Osteoblast (primary cell): ENCODE measurements around the gene AGBL4. TPM values are rescaled to one million over a fixed set of nuclear protein-coding genes. Genes with fewer than 3 reads are reported as not detected.

Experiments used
- DNase-seq: peaks from one replicate; pipeline ENCODE4 v3.0.0; 2011; ENCODE audit warnings: low spot score, mixed read lengths; ENCODE audit not compliant: insufficient read length; ENCODE audit errors: missing footprints
- H2AFZ ChIP-seq: 2 replicates; pipeline ENCODE4 v1.6.0; 2011; ENCODE audit warnings: mild to moderate bottlenecking, low read length
- H3K27ac ChIP-seq: 2 replicates; pipeline ENCODE4 v1.5.1; 2011; ENCODE audit warnings: mild to moderate bottlenecking, low read depth, low read length, moderate library complexity
- H3K27me3 ChIP-seq: 2 replicates; pipeline ENCODE4 v1.6.0; 2012; ENCODE audit warnings: mild to moderate bottlenecking, control low read depth, inconsistent platforms, low read length, moderate library complexity; ENCODE audit not compliant: insufficient read depth
- H3K36me3 ChIP-seq: 2 replicates; pipeline ENCODE4 v1.5.1; 2011; ENCODE audit warnings: mild to moderate bottlenecking, low read length, control low read depth, moderate library complexity; ENCODE audit not compliant: insufficient read depth
- H3K4me1 ChIP-seq: 2 replicates; pipeline ENCODE4 v1.5.1; 2011; ENCODE audit warnings: mild to moderate bottlenecking, low read length, control low read depth, moderate library complexity; ENCODE audit not compliant: insufficient read depth
- H3K4me2 ChIP-seq: 2 replicates; pipeline ENCODE4 v1.6.0; 2011; ENCODE audit warnings: mild to moderate bottlenecking, low read length; ENCODE audit not compliant: insufficient read depth
- H3K4me3 ChIP-seq: fragments of 200-600 bp; sonication (generic); 3 replicates; pipeline ENCODE4 v1.5.1; 2012; ENCODE audit warnings: mild to moderate bottlenecking, low read length, inconsistent platforms; ENCODE audit not compliant: insufficient read depth
- H3K79me2 ChIP-seq: 2 replicates; pipeline ENCODE4 v1.6.0; 2012; ENCODE audit warnings: mild to moderate bottlenecking, low read length, control low read depth, inconsistent platforms; ENCODE audit not compliant: insufficient read depth
- H3K9me3 ChIP-seq: 2 replicates; pipeline ENCODE4 v1.5.1; 2011; ENCODE audit warnings: low read depth, low read length, control low read depth
- H4K20me1 ChIP-seq: 2 replicates; pipeline ENCODE4 v1.6.0; 2012; ENCODE audit warnings: mild to moderate bottlenecking, low read length, control low read depth; ENCODE audit not compliant: insufficient read depth
- total RNA-seq: library from RNA; depleted of rRNA; stranded (reverse); fragments of >200 nt; gene quantifications from 2 replicates; pipeline ENCODE4 v1.2.3, GENCODE V29; 2012
- TF ChIP-seq, protein P1 (sequence below): IDR thresholded peaks from 2 replicates; pipeline ENCODE4 v1.5.1; 2011; ENCODE audit warnings: mild to moderate bottlenecking, low read depth, low read length, moderate library complexity; ENCODE audit errors: extremely low read depth

Gene AGBL4
- total RNA-seq, 1 donor: not detected

- TF ChIP-seq, protein P1, sequence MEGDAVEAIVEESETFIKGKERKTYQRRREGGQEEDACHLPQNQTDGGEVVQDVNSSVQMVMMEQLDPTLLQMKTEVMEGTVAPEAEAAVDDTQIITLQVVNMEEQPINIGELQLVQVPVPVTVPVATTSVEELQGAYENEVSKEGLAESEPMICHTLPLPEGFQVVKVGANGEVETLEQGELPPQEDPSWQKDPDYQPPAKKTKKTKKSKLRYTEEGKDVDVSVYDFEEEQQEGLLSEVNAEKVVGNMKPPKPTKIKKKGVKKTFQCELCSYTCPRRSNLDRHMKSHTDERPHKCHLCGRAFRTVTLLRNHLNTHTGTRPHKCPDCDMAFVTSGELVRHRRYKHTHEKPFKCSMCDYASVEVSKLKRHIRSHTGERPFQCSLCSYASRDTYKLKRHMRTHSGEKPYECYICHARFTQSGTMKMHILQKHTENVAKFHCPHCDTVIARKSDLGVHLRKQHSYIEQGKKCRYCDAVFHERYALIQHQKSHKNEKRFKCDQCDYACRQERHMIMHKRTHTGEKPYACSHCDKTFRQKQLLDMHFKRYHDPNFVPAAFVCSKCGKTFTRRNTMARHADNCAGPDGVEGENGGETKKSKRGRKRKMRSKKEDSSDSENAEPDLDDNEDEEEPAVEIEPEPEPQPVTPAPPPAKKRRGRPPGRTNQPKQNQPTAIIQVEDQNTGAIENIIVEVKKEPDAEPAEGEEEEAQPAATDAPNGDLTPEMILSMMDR: no peak
- no peaks in the 10 kb centered on the region for H3K79me2 ChIP-seq
- H3K27me3 ChIP-seq: no peaks in the 10 kb centered on the region
- H3K27ac ChIP-seq: no peak overlapping the region
- no peak overlapping the region for H3K4me3 ChIP-seq
- H3K4me1 ChIP-seq: no peaks in the 10 kb centered on the region
- DNase-seq: no peak
- no peak overlapping the region for H2AFZ ChIP-seq
- no peaks in the 10 kb centered on the region for H3K36me3 ChIP-seq
- H3K9me3 ChIP-seq: no peaks in the 10 kb centered on the region
- no peak overlapping the region for H3K4me2 ChIP-seq
- no peaks in the 10 kb centered on the region for H4K20me1 ChIP-seq
Observed at GRCh38 chr1:49163031-49163430, 860.7 kb downstream of the AGBL4 start.

DNA sequence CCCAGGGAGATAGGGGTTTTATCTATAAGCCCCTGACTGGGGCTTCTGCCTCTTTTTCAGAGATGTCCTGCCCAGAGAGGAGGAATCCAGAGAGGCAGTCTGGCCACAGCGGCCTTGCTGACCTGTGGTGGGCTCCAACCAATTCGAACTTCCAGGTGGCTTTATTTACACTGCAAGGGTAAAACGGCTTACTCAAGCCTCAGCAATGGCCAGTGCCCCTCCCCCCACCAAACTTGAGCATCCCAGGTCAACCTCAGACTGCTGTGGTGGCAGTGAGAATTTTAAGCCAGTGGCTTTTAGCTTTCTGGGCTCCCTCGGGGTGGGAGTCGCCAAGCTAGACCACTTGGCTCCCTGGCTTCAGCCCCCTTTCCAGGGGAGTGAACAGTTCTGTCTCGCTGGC lies 863.1 kb downstream of the AGBL4 start:
- Histone ChIP-seq H3K36me3 (no peaks in the 10 kb centered on the region), H3K27ac (no peak overlapping the region), H3K27me3 (no peaks in the 10 kb centered on the region), H2AFZ (no peak overlapping the region), H4K20me1 (no peaks in the 10 kb centered on the region), H3K79me2 (no peaks in the 10 kb centered on the region), H3K4me1 (no peaks in the 10 kb centered on the region), H3K4me2 (no peak overlapping the region), H3K4me3 (no peak overlapping the region), H3K9me3 (no peaks in the 10 kb centered on the region)
- TF ChIP-seq, protein P1: no peak
- no peak for DNase-seq

DNA sequence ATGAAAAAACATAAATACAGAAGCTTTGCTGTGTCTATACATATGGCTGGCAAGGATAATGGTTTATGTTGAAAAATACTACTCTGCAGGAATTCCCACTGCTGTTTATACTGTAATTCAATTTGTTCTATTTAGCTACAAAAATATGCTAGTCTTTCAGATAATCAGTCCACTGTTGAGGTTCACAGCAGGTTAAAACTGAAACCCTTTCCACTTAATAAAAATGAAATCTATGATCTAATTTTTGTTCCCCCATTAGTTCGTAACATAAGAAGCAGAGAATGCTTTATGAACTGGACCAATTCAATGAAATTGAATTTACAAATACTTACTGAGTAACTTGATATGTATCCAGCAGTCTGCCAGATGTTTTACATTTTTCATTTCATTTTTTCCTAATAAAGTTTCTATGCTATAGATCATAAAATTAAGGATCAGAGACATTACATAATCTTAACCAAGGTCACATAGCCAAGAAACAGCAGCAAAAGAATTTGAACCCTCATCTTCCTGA lies 887.0 kb downstream of the AGBL4 start:
- Histone ChIP-seq H3K4me2 (no peak overlapping the region), H3K27ac (no peak overlapping the region)
- TF ChIP-seq, protein P1: no peak

DNA sequence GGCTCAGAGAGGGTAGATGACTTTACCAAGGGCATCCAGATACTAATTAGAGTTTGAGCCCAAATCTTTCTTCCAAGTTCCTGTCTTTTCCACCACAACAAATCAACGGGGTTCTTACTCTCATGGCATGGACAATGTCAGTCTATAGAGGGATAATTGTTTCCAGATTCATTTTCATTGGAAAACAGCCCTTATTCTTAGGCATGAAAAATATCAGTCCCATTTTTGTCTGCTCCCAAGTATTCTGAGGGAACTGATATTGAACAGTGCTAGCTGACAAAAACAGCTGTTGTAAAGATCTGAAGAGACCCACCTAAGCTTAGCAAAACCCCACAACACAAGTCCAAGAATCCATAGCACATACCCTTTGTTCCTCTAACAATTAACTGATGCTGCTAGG lies 898.0 kb downstream of the AGBL4 start:
- DNase-seq: no peak
- Histone ChIP-seq H3K79me2 (no peaks in the 10 kb centered on the region), H3K27ac (no peak overlapping the region), H3K9me3 (no peaks in the 10 kb centered on the region), H3K4me2 (no peak overlapping the region), H3K4me1 (no peaks in the 10 kb centered on the region), H3K27me3 (no peaks in the 10 kb centered on the region), H2AFZ (no peak overlapping the region), H3K36me3 (no peaks in the 10 kb centered on the region), H4K20me1 (no peaks in the 10 kb centered on the region), H3K4me3 (no peak overlapping the region)
- TF ChIP-seq, protein P1: no peak

More for the DNA sequence above, 887.0 kb downstream of the AGBL4 start:
- Histone ChIP-seq H3K9me3 (no peaks in the 10 kb centered on the region), H3K27me3 (no peaks in the 10 kb centered on the region), H2AFZ (no peak overlapping the region), H3K79me2 (no peaks in the 10 kb centered on the region), H3K4me3 (no peak overlapping the region), H3K4me1 (no peaks in the 10 kb centered on the region), H3K36me3 (no peaks in the 10 kb centered on the region), H4K20me1 (no peaks in the 10 kb centered on the region)
- DNase-seq: no peak
